OCI-LY3 (cell line): ENCODE results near the gene PASD1.

Source experiments
- H2AFZ ChIP-seq: fragments of 200-600, 300-600 bp; shearing (Covaris generic); 2 replicates; pipeline ENCODE4 v1.6.0; 2014; ENCODE audit warnings: antibody characterized with exemption, low read depth, low read length
- H3K27ac ChIP-seq: fragments of 200-600, 300-600 bp; sonication (generic); 2 replicates; pipeline ENCODE4 v1.5.1; 2014; ENCODE audit warnings: mild to moderate bottlenecking, low read length, moderate library complexity, mixed read lengths
- H3K27me3 ChIP-seq: fragments of 200-600, 300-600 bp; sonication (generic); 2 replicates; pipeline ENCODE4 v1.6.1; 2014; ENCODE audit warnings: low read depth, low read length, mixed read lengths
- H3K36me3 ChIP-seq: fragments of 200-600, 300-600 bp; sonication (generic); replicated peaks from 2 replicates; pipeline ENCODE3; 2014; ENCODE audit warnings: low read depth, low read length, mixed read lengths
- H3K4me1 ChIP-seq: fragments of 300-600, 200-600 bp; sonication (generic); 2 replicates; pipeline ENCODE4 v1.6.1; 2014; ENCODE audit warnings: low read length, mixed read lengths
- H3K4me2 ChIP-seq: fragments of 200-600, 300-600 bp; sonication (generic); 2 replicates; pipeline ENCODE4 v1.6.1; 2014; ENCODE audit warnings: low read length, mixed read lengths
- H3K4me3 ChIP-seq: fragments of 300-600, 200-600 bp; sonication (generic); 2 replicates; pipeline ENCODE4 v1.5.1; 2014; ENCODE audit warnings: antibody characterized with exemption, mild to moderate bottlenecking, low read length, moderate library complexity
- H3K79me2 ChIP-seq: fragments of 300-600, 200-600 bp; shearing (Covaris generic); 2 replicates; pipeline ENCODE4 v1.6.1; 2014; ENCODE audit warnings: mild to moderate bottlenecking, low read length, mixed read lengths
- H3K9ac ChIP-seq: fragments of 300-600, 200-600 bp; shearing (Covaris generic); 2 replicates; pipeline ENCODE4 v1.6.0; 2014; ENCODE audit warnings: mild to moderate bottlenecking, low read length, moderate library complexity
- H3K9me3 ChIP-seq: fragments of 200-600, 300-600 bp; shearing (Covaris generic); 2 replicates; pipeline ENCODE4 v1.6.1; 2014; ENCODE audit warnings: low read length, mixed read lengths; ENCODE audit not compliant: insufficient read depth
- H4K20me1 ChIP-seq: fragments of 200-600, 300-600 bp; sonication (generic); 2 replicates; pipeline ENCODE4 v1.6.1; 2016; ENCODE audit warnings: low read length, mixed read lengths; ENCODE audit not compliant: insufficient read depth
- CTCF ChIP-seq: fragments of 200-600, 300-600 bp; sonication (generic); IDR thresholded peaks from 2 replicates; pipeline ENCODE4 v1.5.1; 2014; ENCODE audit warnings: antibody characterized with exemption, low read length, low read depth
- EZH2phosphoT487 ChIP-seq: fragments of 200-600 bp; shearing (Covaris generic); IDR thresholded peaks from 2 replicates; pipeline ENCODE4 v1.6.1; 2018; ENCODE audit warnings: antibody characterized with exemption, mixed run types, low read depth

PASD1 gene

GRCh38 chrX:151523351-151523750 lies 40.1 kb upstream of the PASD1 start:
- H3K27me3 ChIP-seq: no peaks in the 10 kb centered on the region
- no peaks in the 10 kb centered on the region for H3K79me2 ChIP-seq
- no peak overlapping the region for H3K27ac ChIP-seq
- no peaks in the 10 kb centered on the region for H3K36me3 ChIP-seq
- no peaks in the 10 kb centered on the region for H3K9me3 ChIP-seq
- H2AFZ ChIP-seq: no peak overlapping the region
- no peaks in the 10 kb centered on the region for H4K20me1 ChIP-seq
- TF ChIP-seq CTCF: no peak
- TF ChIP-seq EZH2phosphoT487: no peak
- peaks cover 6% of the 10 kb centered on the region for H3K4me1 ChIP-seq
- H3K4me3 ChIP-seq: no peak overlapping the region
- no peak overlapping the region for H3K4me2 ChIP-seq
- H3K9ac ChIP-seq: no peak overlapping the region

- Histone ChIP-seq H3K36me3 (no peaks in the 10 kb centered on the region), H3K27me3 (no peaks in the 10 kb centered on the region), H3K9ac (no peak overlapping the region), H3K27ac (no peak overlapping the region), H3K9me3 (no peaks in the 10 kb centered on the region), H3K4me2 (no peak overlapping the region), H3K4me3 (no peak overlapping the region), H2AFZ (no peak overlapping the region), H4K20me1 (no peaks in the 10 kb centered on the region), H3K79me2 (no peaks in the 10 kb centered on the region), H3K4me1 (no peaks in the 10 kb centered on the region)
- TF ChIP-seq EZH2phosphoT487 (no peak), CTCF (no peak)
Measured at GRCh38 chrX:151536571-151536970, 26.9 kb upstream of the PASD1 start.

- no peaks in the 10 kb centered on the region for H4K20me1 ChIP-seq
- H3K27me3 ChIP-seq: no peaks in the 10 kb centered on the region
- H2AFZ ChIP-seq: no peak overlapping the region
- TF ChIP-seq CTCF (no peak), EZH2phosphoT487 (no peak)
- H3K27ac ChIP-seq: no peak overlapping the region
- H3K79me2 ChIP-seq: no peaks in the 10 kb centered on the region
- H3K4me1 ChIP-seq: no peaks in the 10 kb centered on the region
- no peaks in the 10 kb centered on the region for H3K36me3 ChIP-seq
- no peaks in the 10 kb centered on the region for H3K9me3 ChIP-seq
- no peak overlapping the region for H3K4me2 ChIP-seq
- no peak overlapping the region for H3K4me3 ChIP-seq
- no peak overlapping the region for H3K9ac ChIP-seq
Measured at GRCh38 chrX:151537572-151537971, 25.9 kb upstream of the PASD1 start.

- Histone ChIP-seq H3K79me2 (no peaks in the 10 kb centered on the region), H3K4me1 (no peaks in the 10 kb centered on the region), H3K4me3 (no peak overlapping the region), H3K27me3 (no peaks in the 10 kb centered on the region), H3K4me2 (no peak overlapping the region), H3K9me3 (no peaks in the 10 kb centered on the region), H2AFZ (no peak overlapping the region), H3K9ac (no peak overlapping the region), H3K36me3 (no peaks in the 10 kb centered on the region), H3K27ac (no peak overlapping the region), H4K20me1 (no peaks in the 10 kb centered on the region)
- TF ChIP-seq EZH2phosphoT487: no peak
- TF ChIP-seq CTCF: no peak
Measured at GRCh38 chrX:151538190-151539122, 25.0 kb upstream of the PASD1 start.
